ENCODE results near the gene ITPA. TPM values are rescaled to one million over a fixed set of nuclear protein-coding genes. Genes with fewer than 3 reads are reported as not detected.

ITPA gene
- total and polyA plus RNA-seq, 2 of the 8 experiments (the other 6 are each of a cell fraction or from before 2014, with no cell fraction given): 88.2 to 94.0 TPM

GRCh38 chr20:3193806-3194616 is 15.3 kb upstream of the ITPA start (continued):
- TF ChIP-seq SIN3A (conservative IDR thresholded peaks at IDR 0.05 in 1 of 2, IDR thresholded peaks at IDR 0.05 in 1 of 2; ENCODE audit: low read depth in 1 of 2, low read length in 2 of 2) (no peak), MAFK (IDR thresholded peaks at IDR 0.05; ENCODE audit: low read depth, low read length) (no peak), CTBP2 (IDR thresholded peaks at IDR 0.05; ENCODE audit: borderline replicate concordance, insufficient read depth, insufficient read length, low read length) (no peak), KDM5A (IDR thresholded peaks at IDR 0.05; ENCODE audit: low read length) (no peak), HDAC2 (IDR thresholded peaks at IDR 0.05; ENCODE audit: borderline replicate concordance in 1 of 2, low read depth in 2 of 2, low read length in 2 of 2) (no peak), RBBP5 (IDR thresholded peaks at IDR 0.05; ENCODE audit: borderline replicate concordance, low read depth, low read length) (no peak), EGR1 (IDR thresholded peaks at IDR 0.05; ENCODE audit: borderline replicate concordance, low read depth, low read length) (no peak), BACH1 (IDR thresholded peaks at IDR 0.05; ENCODE audit: low read length) (no peak)
